Measurements from ENCODE around the gene KRT14. TPM values are rescaled to one million over a fixed set of nuclear protein-coding genes. Genes with fewer than 3 reads are reported as not detected.
A peak's percentile ranks its signal among the peaks of the same experiment; 100 is the strongest.

KRT14 gene
- total RNA-seq, 4 donors from 2014 or later, result 0.52 to 0.90 TPM; not detected in 2

GRCh38 chr17:41548844-41549595 lies 37.7 kb downstream of the KRT14 start:
- H3K4me1 ChIP-seq, result peaks cover 0 to 9% of the 10 kb centered on the region in 2 donors
- no peaks in the 10 kb centered on the region for H3K27me3 ChIP-seq
- TF ChIP-seq, protein P1, sequence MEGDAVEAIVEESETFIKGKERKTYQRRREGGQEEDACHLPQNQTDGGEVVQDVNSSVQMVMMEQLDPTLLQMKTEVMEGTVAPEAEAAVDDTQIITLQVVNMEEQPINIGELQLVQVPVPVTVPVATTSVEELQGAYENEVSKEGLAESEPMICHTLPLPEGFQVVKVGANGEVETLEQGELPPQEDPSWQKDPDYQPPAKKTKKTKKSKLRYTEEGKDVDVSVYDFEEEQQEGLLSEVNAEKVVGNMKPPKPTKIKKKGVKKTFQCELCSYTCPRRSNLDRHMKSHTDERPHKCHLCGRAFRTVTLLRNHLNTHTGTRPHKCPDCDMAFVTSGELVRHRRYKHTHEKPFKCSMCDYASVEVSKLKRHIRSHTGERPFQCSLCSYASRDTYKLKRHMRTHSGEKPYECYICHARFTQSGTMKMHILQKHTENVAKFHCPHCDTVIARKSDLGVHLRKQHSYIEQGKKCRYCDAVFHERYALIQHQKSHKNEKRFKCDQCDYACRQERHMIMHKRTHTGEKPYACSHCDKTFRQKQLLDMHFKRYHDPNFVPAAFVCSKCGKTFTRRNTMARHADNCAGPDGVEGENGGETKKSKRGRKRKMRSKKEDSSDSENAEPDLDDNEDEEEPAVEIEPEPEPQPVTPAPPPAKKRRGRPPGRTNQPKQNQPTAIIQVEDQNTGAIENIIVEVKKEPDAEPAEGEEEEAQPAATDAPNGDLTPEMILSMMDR (IDR thresholded peaks at IDR 0.05), result peak; percentile 72 to 83 (median 80)
- TF ChIP-seq POLR2A (IDR thresholded peaks at IDR 0.05), result no peak
- H3K4me3 ChIP-seq, result no peak overlapping the region
- H3K36me3 ChIP-seq, result no peaks in the 10 kb centered on the region
- peak; percentile 85 to 87 for DNase-seq
- intact Hi-C loops (cut with DNase I; ENCODE audit: low total_unique reads), result no loop called here
- peak overlapping the region; percentile 85 to 89 for H3K27ac ChIP-seq
- no peaks in the 10 kb centered on the region for H3K9me3 ChIP-seq

DNA sequence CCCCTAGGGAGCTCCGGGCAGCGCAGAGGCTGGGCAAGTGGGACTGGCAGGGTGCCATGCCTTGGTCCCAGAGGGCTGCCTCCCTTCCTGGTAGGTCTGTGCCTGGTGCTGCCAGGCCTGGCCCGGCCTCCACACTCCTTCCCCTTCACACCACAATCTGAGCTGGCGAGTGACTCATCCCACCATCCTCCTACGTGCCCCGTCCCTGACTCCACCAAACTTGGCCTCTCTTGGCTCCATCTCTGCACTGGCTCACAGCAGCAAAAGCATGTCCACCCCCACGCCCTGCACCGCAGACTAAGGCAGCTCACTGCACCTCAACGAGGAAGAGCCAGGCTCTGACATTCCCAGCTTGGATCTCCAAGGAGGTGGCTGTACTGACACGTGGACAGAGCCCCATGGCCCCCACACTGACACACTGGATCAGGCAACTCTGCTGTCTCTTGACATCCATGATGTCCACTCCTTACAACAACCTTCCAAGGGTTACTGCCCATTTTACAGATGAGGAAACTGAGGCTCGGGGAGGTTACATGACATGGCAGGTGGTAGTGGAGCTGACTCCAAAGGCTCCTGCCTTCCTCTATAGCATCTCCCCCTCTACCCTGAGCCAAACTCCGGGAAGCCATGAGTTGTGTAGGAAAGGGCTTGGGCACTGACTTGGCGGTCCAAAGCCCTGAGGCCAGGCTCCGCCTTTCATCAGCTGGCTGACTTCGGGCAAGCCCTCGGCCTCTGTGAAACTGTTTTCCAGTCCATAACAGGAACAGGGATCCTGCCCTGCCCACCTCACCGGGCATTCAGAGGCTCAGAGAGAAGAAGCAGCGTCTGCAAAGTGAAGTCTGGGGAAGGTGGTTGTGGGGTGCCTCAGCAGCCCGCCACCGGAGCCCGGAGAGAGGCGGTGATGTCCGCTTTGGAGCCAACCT lies 38.5 kb downstream of the KRT14 start:
- no peak overlapping the region for H3K4me3 ChIP-seq

DNA sequence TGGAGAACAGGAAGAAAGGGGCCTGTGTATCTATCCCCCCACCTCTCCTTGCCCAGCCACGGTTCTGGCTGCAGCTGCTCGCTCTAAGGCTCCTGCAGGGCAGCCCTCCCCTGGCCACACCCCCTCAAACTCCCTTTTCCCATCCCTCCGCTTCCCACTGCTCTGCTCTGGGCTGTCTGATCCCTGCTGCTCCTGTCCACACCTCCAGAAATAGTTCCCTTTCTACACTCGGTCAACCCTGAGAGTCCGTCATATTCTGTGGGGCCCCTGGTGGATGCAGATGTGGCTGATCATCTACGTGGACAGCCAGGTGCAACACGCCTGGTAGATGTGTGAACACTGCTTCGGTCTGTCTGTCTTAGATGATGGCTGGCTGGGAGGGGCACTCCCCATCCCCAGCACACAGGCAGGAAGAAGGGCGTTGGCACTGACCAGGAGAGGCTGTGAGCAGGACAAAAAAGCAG lies 39.3 kb downstream of the KRT14 start:
- H3K4me3 ChIP-seq, result no peak overlapping the region
- no peaks in the 10 kb centered on the region for H3K36me3 ChIP-seq
- DNase-seq, result peak; percentile 54 to 56
- intact Hi-C loops (cut with DNase I; ENCODE audit: low total_unique reads), result no loop called here
- H3K27me3 ChIP-seq, result no peaks in the 10 kb centered on the region
- H3K4me1 ChIP-seq, result peaks cover 0 to 9% of the 10 kb centered on the region in 2 donors
- TF ChIP-seq POLR2A (IDR thresholded peaks at IDR 0.05), result no peak
- TF ChIP-seq, protein P1 (IDR thresholded peaks at IDR 0.05), result no peak
- H3K9me3 ChIP-seq, result no peaks in the 10 kb centered on the region
- peak overlapping the region; percentile 85 to 89 for H3K27ac ChIP-seq

More for the DNA sequence above, 38.5 kb downstream of the KRT14 start:
- Histone ChIP-seq H3K27me3 (no peaks in the 10 kb centered on the region), H3K4me1 (peaks cover 0 to 9% of the 10 kb centered on the region in 2 donors), H3K27ac (peak overlapping the region; percentile 85 to 89), H3K9me3 (no peaks in the 10 kb centered on the region), H3K36me3 (no peaks in the 10 kb centered on the region)
- intact Hi-C loops (cut with DNase I; ENCODE audit: low total_unique reads), result no loop called here
- peak in 1 of 2 donors; percentile 24 for TF ChIP-seq POLR2A (IDR thresholded peaks at IDR 0.05)
- TF ChIP-seq, protein P1 (IDR thresholded peaks at IDR 0.05), result no peak
- peak; percentile 84 to 93 for DNase-seq

- no peak for TF ChIP-seq POLR2A (IDR thresholded peaks at IDR 0.05)
- TF ChIP-seq, protein P1 (IDR thresholded peaks at IDR 0.05), result no peak
- no peaks in the 10 kb centered on the region for H3K36me3 ChIP-seq
- peaks cover 0 to 9% of the 10 kb centered on the region in 2 donors for H3K4me1 ChIP-seq
- intact Hi-C loops (cut with DNase I; ENCODE audit: low total_unique reads), result no loop called here
- H3K27me3 ChIP-seq, result no peaks in the 10 kb centered on the region
- H3K9me3 ChIP-seq, result no peaks in the 10 kb centered on the region
- peak overlapping the region; percentile 85 to 89 for H3K27ac ChIP-seq
- no peak for DNase-seq
- no peak overlapping the region for H3K4me3 ChIP-seq
Measured at GRCh38 chr17:41546819-41547218, 39.9 kb downstream of the KRT14 start.
